Stimulated activated naive CD8-positive, alpha-beta T cell treated with anti-CD3 and anti-CD28 coated beads, Interleukin-15, amount 100 ng/mL, for 72 hours (primary cell): ENCODE measurements around the gene EPHA10.

Experiments
- ATAC-seq: fragments of 150-1000 bp; cut with Tn5 transposase; 2 replicates; pipeline ENCODE4 v1.10.0; 2021; ENCODE audit warnings: mild to moderate bottlenecking, moderate library complexity
- DNase-seq, 2 donors: peaks; one replicate each; pipeline ENCODE4 v3.0.0; 2021 to 2022
- H3K27ac Mint-ChIP-seq, 2 donors: one replicate each; pipeline ENCODE4 v1.8.0; 2022; ENCODE audit warnings: mild to moderate bottlenecking in 2 of 2, mixed read lengths in 2 of 2, moderate library complexity in 2 of 2
- H3K27me3 Mint-ChIP-seq: one replicate; pipeline ENCODE4 v1.8.0; 2022; ENCODE audit warnings: mixed read lengths
- H3K4me1 Mint-ChIP-seq: one replicate; pipeline ENCODE4 v1.8.0; 2022; ENCODE audit warnings: mild to moderate bottlenecking, mixed read lengths
- H3K4me3 Mint-ChIP-seq, 2 donors: one replicate each; pipeline ENCODE4 v1.8.0; 2022; ENCODE audit warnings: mild to moderate bottlenecking in 2 of 2, mixed read lengths in 2 of 2, moderate library complexity in 1 of 2
- H3K9me3 Mint-ChIP-seq, 2 donors: one replicate each; pipeline ENCODE4 v1.8.0; 2022; ENCODE audit warnings: mixed read lengths in 2 of 2

The EPHA10 gene

GRCh38 chr1:37730376-37730775, 34.5 kb downstream of the EPHA10 start:
- no peak for DNase-seq
- H3K27me3 Mint-ChIP-seq = peaks cover 64% of the 10 kb centered on the region
- H3K27ac Mint-ChIP-seq = no peak overlapping the region

GRCh38 chr1:37728416-37728815, 36.5 kb downstream of the EPHA10 start:
- no peak for ATAC-seq
- H3K27ac Mint-ChIP-seq = no peak overlapping the region
- H3K9me3 Mint-ChIP-seq = no peaks in the 10 kb centered on the region
- H3K4me3 Mint-ChIP-seq = no peak overlapping the region
- DNase-seq = no peak
- H3K27me3 Mint-ChIP-seq = peaks cover 65% of the 10 kb centered on the region
- H3K4me1 Mint-ChIP-seq = no peaks in the 10 kb centered on the region

More at GRCh38 chr1:37730376-37730775, 34.5 kb downstream of the EPHA10 start:
- Mint-ChIP-seq H3K9me3 (no peaks in the 10 kb centered on the region), H3K4me3 (no peak overlapping the region), H3K4me1 (peaks cover 6% of the 10 kb centered on the region)
- no peak for ATAC-seq

GRCh38 chr1:37726751-37727585, 38.0 kb downstream of the EPHA10 start:
- H3K27me3 Mint-ChIP-seq = peaks cover 55% of the 10 kb centered on the region
- DNase-seq (no peak), ATAC-seq (no peak)
- H3K4me3 Mint-ChIP-seq = no peak overlapping the region
- H3K27ac Mint-ChIP-seq = no peak overlapping the region
- no peaks in the 10 kb centered on the region for H3K9me3 Mint-ChIP-seq
- H3K4me1 Mint-ChIP-seq = no peaks in the 10 kb centered on the region

- H3K9me3 Mint-ChIP-seq = no peaks in the 10 kb centered on the region
- no peak for DNase-seq
- no peaks in the 10 kb centered on the region for H3K4me1 Mint-ChIP-seq
- H3K4me3 Mint-ChIP-seq = no peak overlapping the region
- H3K27ac Mint-ChIP-seq = no peak overlapping the region
- peaks cover 54% of the 10 kb centered on the region for H3K27me3 Mint-ChIP-seq
- ATAC-seq = no peak
These were observed 38.9 kb downstream of the EPHA10 start for GRCh38 chr1:37725851-37726613.

GRCh38 chr1:37724575-37724974, 40.3 kb downstream of the EPHA10 start:
- DNase-seq (no peak), ATAC-seq (no peak)
- Mint-ChIP-seq H3K9me3 (no peaks in the 10 kb centered on the region), H3K4me3 (no peak overlapping the region), H3K4me1 (no peaks in the 10 kb centered on the region), H3K27me3 (peaks cover 46% of the 10 kb centered on the region), H3K27ac (peak overlapping the region in 1 of 2 donors; percentile 28)

GRCh38 chr1:37723390-37724078, 41.4 kb downstream of the EPHA10 start:
- Mint-ChIP-seq H3K9me3 (no peaks in the 10 kb centered on the region), H3K27me3 (peaks cover 41% of the 10 kb centered on the region), H3K27ac (peak overlapping the region in 1 of 2 donors; percentile 43), H3K4me1 (no peaks in the 10 kb centered on the region), H3K4me3 (no peak overlapping the region)
- DNase-seq (no peak), ATAC-seq (no peak)

- Mint-ChIP-seq H3K4me1 (no peaks in the 10 kb centered on the region), H3K9me3 (no peaks in the 10 kb centered on the region), H3K4me3 (no peak overlapping the region), H3K27me3 (peaks cover 36% of the 10 kb centered on the region), H3K27ac (no peak overlapping the region)
- ATAC-seq = no peak
- no peak for DNase-seq
These were observed 41.9 kb downstream of the EPHA10 start for GRCh38 chr1:37723072-37723389.

- Mint-ChIP-seq H3K4me3 (no peak overlapping the region), H3K4me1 (no peaks in the 10 kb centered on the region), H3K9me3 (no peaks in the 10 kb centered on the region), H3K27ac (no peak overlapping the region), H3K27me3 (peaks cover 30% of the 10 kb centered on the region)
- DNase-seq (no peak), ATAC-seq (no peak)
These were observed 42.5 kb downstream of the EPHA10 start for GRCh38 chr1:37722181-37723071.

GRCh38 chr1:37721565-37721964, 43.4 kb downstream of the EPHA10 start:
- DNase-seq (no peak), ATAC-seq (no peak)
- no peak overlapping the region for H3K4me3 Mint-ChIP-seq
- H3K27me3 Mint-ChIP-seq = peaks cover 29% of the 10 kb centered on the region
- H3K9me3 Mint-ChIP-seq = no peaks in the 10 kb centered on the region
- H3K27ac Mint-ChIP-seq = no peak overlapping the region
- H3K4me1 Mint-ChIP-seq = no peaks in the 10 kb centered on the region

DNA sequence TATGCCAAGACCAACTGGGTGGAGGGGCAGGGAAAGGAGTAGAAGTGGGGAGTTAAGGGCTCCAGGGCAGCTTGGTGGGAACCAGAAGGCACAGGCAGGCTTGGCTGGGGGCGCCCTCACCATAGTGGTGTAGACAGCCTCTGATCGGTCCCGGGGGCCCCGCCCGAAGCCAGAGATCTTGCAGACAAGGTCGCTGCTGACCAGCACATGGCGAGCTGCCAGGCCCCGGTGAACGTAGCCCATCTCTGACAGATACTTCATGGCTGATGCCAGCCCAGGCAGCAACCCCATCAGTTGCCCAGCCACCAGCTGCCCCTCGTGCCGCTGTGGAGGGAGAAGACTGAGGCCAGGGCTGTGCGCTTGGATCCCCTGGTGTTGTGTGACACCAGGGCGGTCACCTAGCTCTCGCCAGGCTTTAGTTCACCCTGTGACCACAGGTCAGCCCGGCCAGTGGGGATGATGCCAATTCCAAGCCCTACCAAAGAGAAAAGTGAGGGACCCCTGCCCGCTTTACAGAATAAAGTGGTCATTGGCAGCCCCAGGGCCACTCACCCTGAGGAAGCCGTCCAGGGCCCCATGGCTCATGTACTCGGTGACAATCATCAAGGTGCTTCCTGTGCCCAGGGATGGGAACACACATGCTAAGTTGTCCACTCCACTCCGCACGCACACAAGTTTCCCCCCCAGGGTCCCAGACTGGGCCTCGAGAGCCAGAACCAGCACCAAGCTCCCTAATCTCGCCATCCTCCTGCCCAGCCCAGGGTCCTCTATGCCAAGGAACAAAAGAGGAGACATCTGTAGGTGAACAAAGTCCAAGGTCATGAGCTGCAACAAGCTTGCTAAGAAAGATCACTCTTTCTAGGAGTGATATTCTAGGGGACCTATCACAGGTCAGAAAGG, 44.4 kb downstream of the EPHA10 start:
- Mint-ChIP-seq H3K4me3 (no peak overlapping the region), H3K27ac (no peak overlapping the region), H3K4me1 (no peaks in the 10 kb centered on the region), H3K27me3 (peaks cover 27% of the 10 kb centered on the region), H3K9me3 (no peaks in the 10 kb centered on the region)
- ATAC-seq = no peak
- DNase-seq = no peak

DNA sequence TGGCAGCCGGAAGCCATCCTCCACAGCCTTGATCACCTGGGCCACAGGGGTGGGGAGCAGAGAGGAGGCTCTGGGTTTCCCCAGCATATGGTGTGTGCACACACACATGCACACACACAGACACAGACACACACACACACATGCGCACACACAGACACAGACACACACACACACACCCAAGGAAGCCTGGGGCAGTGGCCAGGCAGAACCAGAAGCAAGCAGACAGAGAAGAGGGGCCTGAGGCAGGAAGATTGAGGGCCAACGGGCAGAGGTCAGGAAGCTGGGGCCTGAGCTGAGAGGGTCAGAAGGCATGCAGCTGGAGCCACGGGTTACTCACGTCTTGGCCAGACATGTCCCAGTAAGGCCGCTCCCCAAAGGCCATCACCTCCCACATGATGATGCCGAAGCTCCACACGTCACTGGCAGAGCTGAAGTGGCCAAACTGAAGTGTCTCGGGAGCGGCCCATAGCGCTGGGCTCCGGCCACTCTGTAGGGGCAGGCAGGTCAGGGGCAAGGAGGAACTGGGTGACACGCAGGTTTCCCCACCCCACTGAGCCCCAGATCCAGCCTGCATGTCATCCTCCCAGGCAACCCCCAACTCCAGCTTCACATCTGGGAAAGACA, 45.2 kb downstream of the EPHA10 start:
- DNase-seq = no peak
- Mint-ChIP-seq H3K27ac (no peak overlapping the region), H3K4me3 (no peak overlapping the region), H3K9me3 (no peaks in the 10 kb centered on the region), H3K4me1 (no peaks in the 10 kb centered on the region), H3K27me3 (peaks cover 19% of the 10 kb centered on the region)
- ATAC-seq = no peak

DNA sequence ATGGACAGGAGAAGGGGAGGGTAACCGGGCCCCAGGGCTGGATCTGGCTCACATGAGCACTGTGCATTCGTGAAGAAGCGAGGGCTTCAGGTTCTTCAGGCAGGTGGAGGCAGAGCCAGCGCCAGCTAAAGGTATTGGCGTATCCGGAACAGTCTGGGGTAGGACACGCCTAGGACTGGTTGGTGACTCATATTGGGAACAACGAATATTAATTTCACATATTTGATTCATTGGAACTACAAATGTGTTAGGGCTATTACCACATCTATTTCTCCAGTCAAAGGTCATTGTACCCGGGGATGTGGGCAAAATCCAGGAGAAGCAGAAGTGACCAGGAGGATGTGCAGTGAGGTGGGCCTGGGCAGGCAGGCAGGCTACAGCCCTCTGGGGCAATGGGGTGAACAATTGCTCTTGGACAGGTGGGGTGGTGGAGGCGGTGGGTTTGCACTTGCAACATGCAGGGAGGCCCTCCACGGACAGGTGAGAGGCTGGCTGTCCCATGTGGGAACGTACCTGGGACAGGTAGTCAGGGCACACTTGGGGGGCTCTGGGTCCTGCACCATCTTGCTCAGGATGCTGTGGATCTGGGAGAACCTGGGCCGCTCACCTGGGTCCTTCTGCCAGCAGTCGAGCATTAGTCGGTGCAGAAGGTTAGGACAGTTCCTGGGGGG, 45.9 kb downstream of the EPHA10 start:
- Mint-ChIP-seq H3K4me3 (no peak overlapping the region), H3K9me3 (no peaks in the 10 kb centered on the region), H3K27me3 (peaks cover 12% of the 10 kb centered on the region), H3K27ac (peak overlapping the region in 1 of 2 donors; percentile 71), H3K4me1 (no peaks in the 10 kb centered on the region)
- ATAC-seq = no peak
- no peak for DNase-seq

- no peak overlapping the region for H3K4me3 Mint-ChIP-seq
- peaks cover 7% of the 10 kb centered on the region for H3K27me3 Mint-ChIP-seq
- H3K9me3 Mint-ChIP-seq = no peaks in the 10 kb centered on the region
- H3K4me1 Mint-ChIP-seq = no peaks in the 10 kb centered on the region
- peak overlapping the region in 1 of 2 donors; percentile 71 for H3K27ac Mint-ChIP-seq
- ATAC-seq = no peak
- DNase-seq = no peak
These were observed 46.6 kb downstream of the EPHA10 start for GRCh38 chr1:37718181-37718900.
